CD4-positive, alpha-beta T cell treated with Interleukin-6 for 4 hours (primary cell): ENCODE results near the gene POLR1H.

Source experiments
- DNase-seq: peaks from one replicate; pipeline ENCODE4 v3.0.0-alpha.2; 2020; ENCODE audit warnings: mixed read lengths

Gene POLR1H

GRCh38 chr6:30097902-30098768 lies 37.1 kb downstream of the POLR1H start:
- DNase-seq = peak; percentile 17

- no peak for DNase-seq
Observed at GRCh38 chr6:30100154-30100553, 39.1 kb downstream of the POLR1H start.

GRCh38 chr6:30100585-30101443 lies 39.7 kb downstream of the POLR1H start:
- DNase-seq = peak; percentile 9

- peak; percentile 74 for DNase-seq
Observed at GRCh38 chr6:30101444-30102413, 40.7 kb downstream of the POLR1H start.

GRCh38 chr6:30102414-30102969 lies 41.4 kb downstream of the POLR1H start:
- DNase-seq = peak; percentile 12

GRCh38 chr6:30102970-30103871 lies 42.2 kb downstream of the POLR1H start:
- peak; percentile 87 for DNase-seq

- peak; percentile 22 for DNase-seq
Observed at GRCh38 chr6:30103872-30104179, 42.8 kb downstream of the POLR1H start.

GRCh38 chr6:30104661-30105060 lies 43.6 kb downstream of the POLR1H start:
- no peak for DNase-seq

GRCh38 chr6:30111266-30111856 lies 50.3 kb downstream of the POLR1H start:
- DNase-seq = no peak

GRCh38 chr6:30112402-30112994 lies 51.4 kb downstream of the POLR1H start:
- no peak for DNase-seq

GRCh38 chr6:30113003-30113759 lies 52.1 kb downstream of the POLR1H start, which contains the start of gene TRIM31:
TSS of gene TRIM31 (minus strand) at chr6:30113090. CDS start at chr6:30112805, 285 bp downstream.
- DNase-seq = no peak

- no peak for DNase-seq
Observed at GRCh38 chr6:30113841-30114240, 52.8 kb downstream of the POLR1H start.
